Trophoblast cell (in vitro differentiated cells and primary cell): ENCODE results near the gene DAZAP2.
"Not testable (repeated sequence)": the region's sequence is repeated elsewhere in the genome, so short reads cannot be mapped to it uniquely, and the experiment has no call there.

Experiments
- DNase-seq, 2 donors: peaks; one replicate each; pipeline ENCODE4 v3.0.0-alpha.2; 2016
- H2AFZ ChIP-seq: 2 replicates; pipeline ENCODE4 v1.6.1; 2013; ENCODE audit warnings: low read length, moderate library complexity, mild to moderate bottlenecking; ENCODE audit not compliant: insufficient read depth, poor library complexity
- H2AK5ac ChIP-seq: 2 replicates; pipeline ENCODE4 v1.6.1; 2013; ENCODE audit warnings: mild to moderate bottlenecking, low read length
- H2BK120ac ChIP-seq: 2 replicates; pipeline ENCODE4 v1.6.1; 2013; ENCODE audit warnings: low read length, mild to moderate bottlenecking, moderate library complexity; ENCODE audit not compliant: insufficient read depth, poor library complexity
- H2BK12ac ChIP-seq: 2 replicates; pipeline ENCODE4 v1.6.1; 2013; ENCODE audit warnings: mild to moderate bottlenecking, low read length, moderate library complexity
- H2BK5ac ChIP-seq: 2 replicates; pipeline ENCODE4 v1.6.1; 2013; ENCODE audit warnings: low read length, low read depth, moderate library complexity, mild to moderate bottlenecking; ENCODE audit not compliant: poor library complexity
- H3K14ac ChIP-seq: 2 replicates; pipeline ENCODE4 v1.6.1; 2013; ENCODE audit warnings: mild to moderate bottlenecking, low read length
- H3K18ac ChIP-seq: 2 replicates; pipeline ENCODE4 v1.6.1; 2013; ENCODE audit warnings: mild to moderate bottlenecking, low read length
- H3K23ac ChIP-seq: 2 replicates; pipeline ENCODE4 v1.6.1; 2013; ENCODE audit warnings: low read length
- H3K27ac ChIP-seq: 2 replicates; pipeline ENCODE4 v1.5.1; 2013; ENCODE audit warnings: low read depth, mild to moderate bottlenecking, inconsistent platforms, low read length, moderate library complexity
- H3K27me3 ChIP-seq: 2 replicates; pipeline ENCODE4 v1.6.1; 2013; ENCODE audit warnings: inconsistent platforms, mild to moderate bottlenecking, low read length, moderate library complexity; ENCODE audit not compliant: insufficient read depth
- H3K36me3 ChIP-seq, 2 experiments: 1 replicate in 1 of 2; 2 replicates in 1 of 2; pipeline ENCODE4 v1.6.1; 2013; ENCODE audit warnings: low read length in 2 of 2, mild to moderate bottlenecking in 2 of 2, moderate library complexity in 1 of 2; ENCODE audit not compliant: insufficient read depth in 2 of 2, control insufficient read depth in 1 of 2
- H3K4ac ChIP-seq: 2 replicates; pipeline ENCODE4 v1.6.1; 2013; ENCODE audit warnings: low read depth, mild to moderate bottlenecking, low read length, moderate library complexity
- H3K4me1 ChIP-seq, 2 experiments: 1 replicate in 1 of 2; 2 replicates in 1 of 2; pipeline ENCODE4 v1.6.1; 2013; ENCODE audit warnings: low read length in 2 of 2, mild to moderate bottlenecking in 2 of 2, moderate library complexity in 1 of 2; ENCODE audit not compliant: insufficient read depth in 2 of 2, control insufficient read depth in 1 of 2
- H3K4me2 ChIP-seq: 2 replicates; pipeline ENCODE4 v1.6.1; 2013; ENCODE audit warnings: inconsistent platforms, mild to moderate bottlenecking, low read length, moderate library complexity
- H3K4me3 ChIP-seq: 2 replicates; pipeline ENCODE4 v1.5.1; 2013; ENCODE audit warnings: mild to moderate bottlenecking, low read depth, low read length, inconsistent platforms
- H3K79me1 ChIP-seq: one replicate; pipeline ENCODE4 v1.6.1; 2013; ENCODE audit warnings: low read length
- H3K79me2 ChIP-seq: 2 replicates; pipeline ENCODE4 v1.6.1; 2013; ENCODE audit warnings: low read length, mild to moderate bottlenecking; ENCODE audit not compliant: control insufficient read depth, insufficient read depth, poor library complexity
- H3K9ac ChIP-seq: 2 replicates; pipeline ENCODE4 v1.6.1; 2013; ENCODE audit warnings: mild to moderate bottlenecking, low read length
- H3K9me3 ChIP-seq: 2 replicates; pipeline ENCODE4 v1.6.1; 2013; ENCODE audit warnings: low read depth, mild to moderate bottlenecking, control low read depth, inconsistent platforms, low read length; ENCODE audit not compliant: insufficient read depth
- H4K12ac ChIP-seq: 2 replicates; pipeline ENCODE4 v1.6.1; 2013; ENCODE audit warnings: low read depth, mild to moderate bottlenecking, low read length, moderate library complexity
- H4K8ac ChIP-seq: 2 replicates; pipeline ENCODE4 v1.6.1; 2013; ENCODE audit warnings: low read depth, mild to moderate bottlenecking, low read length, moderate library complexity
- H4K91ac ChIP-seq: one replicate; pipeline ENCODE4 v1.6.1; 2013; ENCODE audit warnings: low read depth, mild to moderate bottlenecking, low read length, moderate library complexity
- WGBS: extraction: QIAGEN DNeasy Blood & Tissue Kit; methylation state at CpG from one replicate; pipeline ENCODE4 v1.1.7; 2013; ENCODE audit warnings: missing lambda C conversion rate; ENCODE audit not compliant: insufficient read length, insufficient coverage; ENCODE audit errors: extremely low coverage; 5-methylcytosine and 5-hydroxymethylcytosine counted together

DAZAP2 gene

DNA sequence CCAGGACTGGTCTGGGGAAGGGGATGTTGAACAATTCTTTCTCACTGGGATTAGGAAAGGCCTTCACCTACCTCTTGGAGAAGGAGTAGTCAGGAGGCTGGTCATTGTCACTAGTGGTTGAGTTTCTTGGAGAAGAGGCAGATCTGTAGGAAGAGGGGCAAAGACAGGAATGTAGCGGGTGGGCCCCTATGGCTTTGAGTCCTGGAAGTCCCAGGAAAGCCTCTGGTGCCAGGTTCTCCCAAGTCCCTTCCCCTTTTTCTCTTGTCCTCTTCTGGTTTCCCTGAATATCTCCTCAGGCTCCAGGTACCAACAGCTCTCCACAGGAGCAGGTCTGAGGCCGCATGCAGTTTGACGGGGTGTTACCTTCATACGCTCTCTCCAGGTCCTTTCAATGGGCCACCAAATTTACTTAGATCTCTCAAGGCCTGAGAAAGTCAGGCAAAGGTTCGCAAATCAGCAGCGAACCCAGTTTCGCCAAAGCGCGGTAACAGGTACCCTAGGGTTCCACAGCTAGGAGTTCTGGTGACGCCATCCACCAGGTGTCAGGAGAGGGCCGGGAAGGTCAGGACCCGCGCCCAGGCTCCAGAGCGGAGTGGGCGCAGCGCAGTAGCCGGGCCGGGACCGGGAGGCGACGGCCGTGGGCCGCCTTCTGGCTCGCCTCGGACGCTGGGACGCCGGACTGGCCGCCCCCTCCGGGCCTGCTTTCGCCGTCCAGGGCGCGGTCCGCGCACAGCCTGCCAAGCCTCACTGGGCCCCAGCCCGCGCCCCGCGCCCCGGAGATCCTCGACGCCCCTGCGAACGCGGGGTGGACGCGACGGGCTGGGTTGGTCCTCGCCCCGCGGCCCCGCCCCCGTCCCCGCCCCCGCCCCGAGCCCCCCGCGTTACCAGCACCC, 30.8 kb downstream of the DAZAP2 start:
- Histone ChIP-seq H2BK5ac (peak overlapping the region; percentile 89), H4K8ac (peak overlapping the region; percentile 88), H2AFZ (peak overlapping the region; percentile 69), H3K4me2 (peak overlapping the region; percentile 64), H2BK120ac (peak overlapping the region; percentile 76), H3K27me3 (no peaks in the 10 kb centered on the region), H3K23ac (no peak overlapping the region), H3K4ac (peak overlapping the region; percentile 92), H3K4me1 (peaks cover 8% of the 10 kb centered on the region in 2 experiments), H3K36me3 (no peaks in the 10 kb centered on the region), H3K79me2 (peaks cover 16% of the 10 kb centered on the region), H2AK5ac (peak overlapping the region; percentile 68), H4K91ac (peak overlapping the region; percentile 87), H3K9ac (peak overlapping the region; percentile 4), H3K14ac (peak overlapping the region; percentile 71), H3K9me3 (no peaks in the 10 kb centered on the region), H3K18ac (peak overlapping the region; percentile 91), H3K79me1 (peaks cover 20% of the 10 kb centered on the region), H4K12ac (peak overlapping the region; percentile 73), H2BK12ac (peak overlapping the region; percentile 69), H3K4me3 (peak overlapping the region; percentile 84), H3K27ac (peak overlapping the region; percentile 85)
- peak; percentile 63 to 77 for DNase-seq
- WGBS = no CpG with 5 or more reads among the region's 59 CpGs

DNA sequence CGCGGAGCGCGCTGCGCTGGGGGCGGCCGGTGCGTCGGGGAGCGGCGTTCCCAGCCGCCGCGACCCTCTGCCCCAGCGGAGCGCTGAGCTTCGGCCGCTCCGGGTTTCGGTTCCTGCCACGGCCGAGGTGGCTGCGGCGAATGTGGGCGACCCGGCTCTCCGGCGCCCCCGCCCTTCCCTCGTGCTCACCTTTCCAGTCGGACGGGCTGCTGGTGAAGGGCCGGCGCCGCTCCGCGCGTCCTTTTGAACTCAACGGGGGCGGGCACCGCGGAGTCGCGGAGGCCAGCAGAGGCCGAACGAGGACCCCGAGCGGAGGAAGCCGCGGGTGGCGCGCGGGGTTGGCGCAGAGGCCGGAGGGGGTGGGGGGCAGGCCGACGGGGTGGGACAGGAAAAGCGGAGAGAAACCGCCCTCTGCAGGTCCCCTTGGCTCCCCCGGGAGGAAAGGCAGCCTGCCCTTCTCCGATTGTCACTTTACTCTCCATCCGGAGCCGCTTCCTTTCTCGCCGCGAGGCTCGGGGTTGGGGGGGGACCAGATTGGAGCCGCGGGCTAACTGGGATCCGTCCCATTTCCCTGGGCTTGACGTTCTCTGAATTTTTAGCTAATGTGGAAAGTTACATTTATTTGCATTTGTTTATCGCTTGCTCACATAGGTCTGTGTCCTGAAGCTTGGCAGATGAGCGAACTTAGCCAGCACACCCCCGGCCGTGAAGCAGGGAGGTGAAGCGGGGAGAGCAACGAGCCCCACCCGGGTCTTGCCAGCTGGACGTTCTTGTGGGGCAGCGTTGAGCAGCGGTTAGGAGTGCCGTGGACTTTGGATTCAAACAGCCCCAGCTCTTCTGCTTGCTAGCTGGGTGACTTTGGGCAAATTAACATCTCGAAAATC, 31.7 kb downstream of the DAZAP2 start, which contains the start of gene SMAGP:
Gene SMAGP, minus strand, starts transcription at position 349 of the 884 bp plus-strand sequence. CDS start 1,137 bp downstream, outside the sequence.
- no peaks in the 10 kb centered on the region for H3K27me3 ChIP-seq
- H3K27ac ChIP-seq = peak within 1 kb of the TSS; percentile 85
- peak within 1 kb of the TSS; percentile 88 for H4K8ac ChIP-seq

DNA sequence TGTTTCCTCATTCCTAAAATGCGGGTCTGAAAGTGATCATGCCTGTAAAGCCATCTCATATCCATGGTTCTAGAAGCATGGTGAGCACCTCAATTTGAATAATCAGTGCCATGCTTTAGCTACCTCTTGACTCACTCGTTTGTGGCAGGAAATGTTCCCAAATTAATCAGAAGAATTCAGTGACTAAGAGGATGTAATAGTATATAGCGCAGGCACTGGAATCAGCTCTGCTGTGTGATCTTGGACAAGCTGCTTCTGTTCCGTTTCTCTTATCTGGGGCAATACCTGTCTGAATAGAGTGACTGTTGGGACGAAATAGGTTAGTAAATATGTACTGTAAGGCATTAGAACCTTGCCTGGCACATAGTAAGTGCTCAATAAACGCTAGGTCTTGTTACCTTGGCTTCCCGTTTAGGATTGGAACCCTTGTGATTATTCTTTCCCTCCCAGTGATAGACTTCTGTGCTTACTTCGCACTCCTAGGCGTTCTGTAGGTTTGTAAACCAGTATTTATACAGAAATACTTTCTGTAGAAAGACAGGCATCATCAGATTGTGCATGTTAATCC, 32.4 kb downstream of the DAZAP2 start:
- Histone ChIP-seq H3K9ac (peak overlapping the region; percentile 6), H2AK5ac (no peak overlapping the region), H2BK120ac (no peak overlapping the region), H3K4me3 (no peak overlapping the region), H3K4ac (no peak overlapping the region), H3K36me3 (no peaks in the 10 kb centered on the region), H3K27ac (peak overlapping the region; percentile 85), H3K79me2 (peaks cover 16% of the 10 kb centered on the region), H2BK5ac (no peak overlapping the region), H4K91ac (peak overlapping the region; percentile 87), H3K4me2 (peak overlapping the region; percentile 64), H3K4me1 (peaks cover 8% of the 10 kb centered on the region in 2 experiments), H3K9me3 (no peaks in the 10 kb centered on the region), H3K23ac (no peak overlapping the region), H3K14ac (no peak overlapping the region), H4K12ac (no peak overlapping the region), H4K8ac (no peak overlapping the region), H3K79me1 (peaks cover 20% of the 10 kb centered on the region), H2AFZ (no peak overlapping the region), H2BK12ac (no peak overlapping the region), H3K27me3 (no peaks in the 10 kb centered on the region), H3K18ac (no peak overlapping the region)
- WGBS = no CpG with 5 or more reads among the region's 9 CpGs
- DNase-seq = peak; percentile 27 to 61

More for the DNA sequence above, 31.7 kb downstream of the DAZAP2 start, which contains the start of gene SMAGP:
- no peaks in the 10 kb centered on the region for H3K36me3 ChIP-seq
- DNase-seq = peak; percentile 82 to 90
- peak within 1 kb of the TSS; percentile 89 for H2BK5ac ChIP-seq
- H3K4ac ChIP-seq = peak within 1 kb of the TSS; percentile 92
- peaks cover 16% of the 10 kb centered on the region for H3K79me2 ChIP-seq
- H3K4me1 ChIP-seq = peaks cover 8% of the 10 kb centered on the region in 2 experiments
- WGBS = no CpG with 5 or more reads among the region's 83 CpGs
- H2BK12ac ChIP-seq = peak within 1 kb of the TSS; percentile 71
- H3K23ac ChIP-seq = no peak within 1 kb of the TSS
- H2AFZ ChIP-seq = peak within 1 kb of the TSS; percentile 69
- H2BK120ac ChIP-seq = peak within 1 kb of the TSS; percentile 76
- H4K12ac ChIP-seq = peak within 1 kb of the TSS; percentile 79
- H3K9ac ChIP-seq = peak within 1 kb of the TSS; percentile 6
- peak within 1 kb of the TSS; percentile 91 for H3K18ac ChIP-seq
- no peaks in the 10 kb centered on the region for H3K9me3 ChIP-seq
- H4K91ac ChIP-seq = peak within 1 kb of the TSS; percentile 87
- peak within 1 kb of the TSS; percentile 64 for H3K4me2 ChIP-seq
- H3K4me3 ChIP-seq = peak within 1 kb of the TSS; percentile 84
- peak within 1 kb of the TSS; percentile 68 for H2AK5ac ChIP-seq
- H3K79me1 ChIP-seq = peaks cover 20% of the 10 kb centered on the region
- H3K14ac ChIP-seq = peak within 1 kb of the TSS; percentile 71

DNA sequence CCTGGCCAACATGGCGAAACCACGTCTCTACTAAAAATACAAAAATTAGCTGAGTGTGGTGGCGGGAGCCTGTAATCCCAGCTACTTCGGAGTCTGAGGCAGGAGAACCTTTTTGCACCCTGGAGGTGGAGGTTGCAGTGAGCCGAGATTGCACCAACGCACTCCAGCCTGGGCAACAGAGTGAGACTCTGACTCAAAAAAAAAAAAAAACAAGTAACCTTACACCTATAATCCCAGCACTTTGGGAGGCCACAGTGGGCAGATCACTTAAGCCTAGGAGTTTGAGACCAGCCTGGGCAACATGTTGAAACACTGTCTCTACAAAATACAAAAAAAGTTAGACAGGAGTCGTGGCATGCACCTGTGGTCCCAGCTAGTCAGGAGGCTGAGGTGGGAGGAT, 34.2 kb downstream of the DAZAP2 start:
- not testable (repeated sequence) for H2AK5ac ChIP-seq, H3K4me1 ChIP-seq, H3K27me3 ChIP-seq, H4K91ac ChIP-seq, H3K27ac ChIP-seq, H4K8ac ChIP-seq, H2BK12ac ChIP-seq, H3K18ac ChIP-seq, H2BK120ac ChIP-seq, DNase-seq, H3K23ac ChIP-seq, H3K4ac ChIP-seq, H3K4me2 ChIP-seq, H3K9ac ChIP-seq, H4K12ac ChIP-seq, H3K4me3 ChIP-seq, H3K14ac ChIP-seq, H2BK5ac ChIP-seq, H2AFZ ChIP-seq, H3K36me3 ChIP-seq, H3K9me3 ChIP-seq
- Histone ChIP-seq H3K79me2 (peaks cover 15% of the 10 kb centered on the region), H3K79me1 (peaks cover 20% of the 10 kb centered on the region)
- no CpG with 5 or more reads among the region's 7 CpGs for WGBS
